Caco-2 (cell line): ENCODE results near the gene LDAF1. TPM values are rescaled to one million over a fixed set of nuclear protein-coding genes. Genes with fewer than 3 reads are reported as not detected.

ENCODE experiments used
- BruUV-seq: library from RNA; stranded (reverse); fragments of 400-500 nt; replicated peaks from 2 replicates; lab custom pipeline; 2021; lab: Mats Ljungman, UMichigan
- CTCF ChIA-PET: fragments of 300-600 bp; sonication (Branson Sonifier 250); formaldehyde crosslinking; loops from one replicate; lab custom pipeline; 2022; ENCODE audit warnings: antibody characterized with exemption; lab: Charles Lee
- POLR2A ChIA-PET: fragments of 300-600 bp; sonication (Branson Sonifier 250); formaldehyde crosslinking; loops from one replicate; lab custom pipeline; 2022; ENCODE audit warnings: antibody characterized with exemption; lab: Charles Lee
- DNase-seq, 2 experiments: peaks; one replicate each; pipeline versions ENCODE4 v3.0.0 to v3.0.0-alpha.2; 2020 to 2022
- H3K27me3 ChIP-seq: replicated peaks from 2 replicates; pipeline ENCODE4 v1.6.0; 2011; ENCODE audit warnings: low read length; ENCODE audit not compliant: control insufficient read depth, insufficient read depth
- H3K36me3 ChIP-seq: 2 replicates; pipeline ENCODE4 v1.5.1; 2011; ENCODE audit warnings: low read length; ENCODE audit not compliant: control insufficient read depth, insufficient read depth
- H3K4me1 ChIP-seq: fragments of 250-450 bp; sonication (Bioruptor Pico); 2 replicates; pipeline ENCODE4 v1.5.1; 2020; ENCODE audit warnings: mild to moderate bottlenecking
- H3K4me3 ChIP-seq: 2 replicates; pipeline ENCODE4 v1.5.1; 2011; ENCODE audit warnings: low read depth, mild to moderate bottlenecking, control low read depth, low read length
- H3K9me3 ChIP-seq: fragments of 250-450 bp; sonication (Bioruptor Pico); 2 replicates; pipeline ENCODE4 v1.5.1; 2020; ENCODE audit warnings: mild to moderate bottlenecking, moderate library complexity
- H3K27ac Mint-ChIP-seq: one replicate; pipeline ENCODE4 v1.8.0; 2022; ENCODE audit warnings: mixed read lengths; ENCODE audit not compliant: unreplicated experiment
- H3K27me3 Mint-ChIP-seq: one replicate; pipeline ENCODE4 v1.8.0; 2022; ENCODE audit warnings: mixed read lengths; ENCODE audit not compliant: insufficient read depth, unreplicated experiment
- H3K36me3 Mint-ChIP-seq: one replicate; pipeline ENCODE4 v1.8.0; 2022; ENCODE audit warnings: mild to moderate bottlenecking, mixed read lengths; ENCODE audit not compliant: insufficient read depth, unreplicated experiment
- H3K4me1 Mint-ChIP-seq: one replicate; pipeline ENCODE4 v1.8.0; 2022; ENCODE audit warnings: low read depth, mixed read lengths; ENCODE audit not compliant: unreplicated experiment
- H3K4me3 Mint-ChIP-seq: one replicate; pipeline ENCODE4 v1.8.0; 2022; ENCODE audit warnings: mild to moderate bottlenecking, moderate library complexity, mixed read lengths; ENCODE audit not compliant: unreplicated experiment
- H3K9me3 Mint-ChIP-seq: one replicate; pipeline ENCODE4 v1.8.0; 2022; ENCODE audit warnings: mixed read lengths; ENCODE audit not compliant: unreplicated experiment
- intact Hi-C: fragments of 100-400 bp; cut with micrococcal nuclease; formaldehyde crosslinking; loops from one replicate; pipeline ENCODE4 v1.10.0; 2022; ENCODE audit not compliant: unreplicated experiment
- total RNA-seq: library from RNA; stranded (reverse); gene quantifications from 2 replicates; pipeline ENCODE4 v1.2.3, GENCODE V29; 2022
- TF ChIP-seq, protein P1 (sequence below), 2 experiments: fragments of 200-600 bp in 1 of 2; IDR thresholded peaks; 1 replicate in 1 of 2; 2 replicates in 1 of 2; pipeline versions ENCODE4 v1.5.1 to v1.8.0; 2011 to 2022; ENCODE audit warnings: antibody characterized with exemption in 1 of 2, control low read depth in 1 of 2, inconsistent platforms in 1 of 2, low read depth in 1 of 2, low read length in 1 of 2, mild to moderate bottlenecking in 1 of 2, moderate library complexity in 1 of 2; ENCODE audit not compliant: insufficient read depth in 1 of 2, severe bottlenecking in 1 of 2, unreplicated experiment in 1 of 2

LDAF1 gene
- total RNA-seq, 1 experiment from 2014 or later = 16.7 TPM

DNA sequence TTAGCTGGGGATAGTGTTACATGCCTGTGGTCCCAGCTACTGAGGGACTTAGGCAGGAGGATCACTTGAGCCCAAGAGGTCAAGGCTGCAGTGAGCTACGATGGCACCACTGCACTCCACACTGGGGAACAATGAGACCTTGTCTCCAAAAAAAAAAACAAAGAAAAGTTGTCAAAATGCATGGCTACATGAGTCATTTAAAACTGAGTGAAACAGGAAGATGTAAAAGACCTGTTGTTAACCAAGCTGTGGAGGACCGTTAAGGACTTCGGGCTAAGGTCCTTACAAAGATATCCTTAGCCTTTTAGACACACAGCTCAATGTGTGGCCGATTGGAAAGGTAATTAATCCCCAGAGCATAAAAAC lies 27.8 kb downstream of the LDAF1 start:
- Histone ChIP-seq H3K4me1 (peaks cover 3% of the 10 kb centered on the region; the same call in 1 of the 2 replicates), H3K4me3 (no peak overlapping the region), H3K27me3 (no peaks in the 10 kb centered on the region), H3K36me3 (no peaks in the 10 kb centered on the region), H3K9me3 (no peaks in the 10 kb centered on the region)
- H3K27me3 Mint-ChIP-seq = no peaks in the 10 kb centered on the region
- POLR2A ChIA-PET = no interaction called here
- CTCF ChIA-PET = interaction anchor here (0.7 to 1.7 kb wide), 2 partner anchors 114 to 774 kb away, joined by 3 to 9 read pairs; no protein-coding TSS in a partner anchor
- DNase-seq = no peak
- no peaks in the 10 kb centered on the region for H3K4me1 Mint-ChIP-seq
- TF ChIP-seq, protein P1, sequence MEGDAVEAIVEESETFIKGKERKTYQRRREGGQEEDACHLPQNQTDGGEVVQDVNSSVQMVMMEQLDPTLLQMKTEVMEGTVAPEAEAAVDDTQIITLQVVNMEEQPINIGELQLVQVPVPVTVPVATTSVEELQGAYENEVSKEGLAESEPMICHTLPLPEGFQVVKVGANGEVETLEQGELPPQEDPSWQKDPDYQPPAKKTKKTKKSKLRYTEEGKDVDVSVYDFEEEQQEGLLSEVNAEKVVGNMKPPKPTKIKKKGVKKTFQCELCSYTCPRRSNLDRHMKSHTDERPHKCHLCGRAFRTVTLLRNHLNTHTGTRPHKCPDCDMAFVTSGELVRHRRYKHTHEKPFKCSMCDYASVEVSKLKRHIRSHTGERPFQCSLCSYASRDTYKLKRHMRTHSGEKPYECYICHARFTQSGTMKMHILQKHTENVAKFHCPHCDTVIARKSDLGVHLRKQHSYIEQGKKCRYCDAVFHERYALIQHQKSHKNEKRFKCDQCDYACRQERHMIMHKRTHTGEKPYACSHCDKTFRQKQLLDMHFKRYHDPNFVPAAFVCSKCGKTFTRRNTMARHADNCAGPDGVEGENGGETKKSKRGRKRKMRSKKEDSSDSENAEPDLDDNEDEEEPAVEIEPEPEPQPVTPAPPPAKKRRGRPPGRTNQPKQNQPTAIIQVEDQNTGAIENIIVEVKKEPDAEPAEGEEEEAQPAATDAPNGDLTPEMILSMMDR (IDR thresholded peaks at IDR 0.05; ENCODE audit: insufficient read depth in 1 of 2, low read depth in 1 of 2, low read length in 1 of 2, severe bottlenecking in 1 of 2, unreplicated experiment in 1 of 2) = no peak
- peaks cover 4% of the 10 kb centered on the region for H3K36me3 Mint-ChIP-seq
- intact Hi-C loops = no loop called here
- no peaks in the 10 kb centered on the region for H3K9me3 Mint-ChIP-seq
- no peak overlapping the region for H3K4me3 Mint-ChIP-seq
- no TSS peak for BruUV-seq
- no peak overlapping the region for H3K27ac Mint-ChIP-seq

DNA sequence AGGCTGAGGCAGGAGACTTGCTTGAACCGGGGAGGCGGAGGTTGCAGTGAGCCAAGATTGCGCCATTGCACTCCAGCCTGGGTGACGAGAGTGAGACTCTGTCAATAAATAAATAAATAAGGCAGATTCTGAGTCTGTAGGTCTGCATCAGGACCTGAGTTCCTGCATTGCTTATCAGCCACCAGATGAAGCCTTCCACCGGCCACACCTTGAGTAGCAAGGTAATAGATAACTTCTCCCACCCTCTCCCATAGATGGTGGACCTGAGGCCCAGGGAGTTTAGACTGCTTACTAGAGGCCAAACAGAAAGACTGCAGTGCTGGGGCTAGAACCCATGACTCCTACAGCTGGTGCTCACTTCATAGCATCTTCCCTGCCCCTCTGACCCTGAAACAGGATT lies 30.8 kb downstream of the LDAF1 start:
- Mint-ChIP-seq H3K9me3 (no peaks in the 10 kb centered on the region), H3K36me3 (no peaks in the 10 kb centered on the region), H3K4me3 (no peak overlapping the region), H3K4me1 (no peaks in the 10 kb centered on the region), H3K27ac (no peak overlapping the region), H3K27me3 (no peaks in the 10 kb centered on the region)
- POLR2A ChIA-PET = no interaction called here
- Histone ChIP-seq H3K4me3 (no peak overlapping the region), H3K4me1 (peaks cover 3% of the 10 kb centered on the region; the same call in 1 of the 2 replicates), H3K36me3 (no peaks in the 10 kb centered on the region), H3K27me3 (no peaks in the 10 kb centered on the region; the same call in 1 of the 2 replicates), H3K9me3 (no peaks in the 10 kb centered on the region)
- no peak for DNase-seq
- TF ChIP-seq, protein P1 (IDR thresholded peaks at IDR 0.05; ENCODE audit: insufficient read depth in 1 of 2, low read depth in 1 of 2, low read length in 1 of 2, severe bottlenecking in 1 of 2, unreplicated experiment in 1 of 2) = no peak
- no TSS peak for BruUV-seq
- intact Hi-C loops = loop anchor here (2.0 kb wide), 1 partner anchor 43 kb away; the partner anchor contains the start of gene ANKS4B
- CTCF ChIA-PET = interaction anchor here (0.6 to 2.4 kb wide), 8 partner anchors 10 to 394 kb away, joined by 3 to 60 read pairs (median 4); partner anchors contain the start of genes ANKS4B and CRYM

GRCh38 chr16:21190013-21190412 lies 31.5 kb downstream of the LDAF1 start:
- H3K9me3 Mint-ChIP-seq = no peaks in the 10 kb centered on the region
- intact Hi-C loops = no loop called here
- no peaks in the 10 kb centered on the region for H3K36me3 ChIP-seq
- no peak overlapping the region for H3K4me3 ChIP-seq
- H3K4me3 Mint-ChIP-seq = no peak overlapping the region
- no peak overlapping the region for H3K27ac Mint-ChIP-seq
- no peaks in the 10 kb centered on the region; the same call in 1 of the 2 replicates for H3K27me3 ChIP-seq
- TF ChIP-seq, protein P1 (IDR thresholded peaks at IDR 0.05; ENCODE audit: insufficient read depth in 1 of 2, low read depth in 1 of 2, low read length in 1 of 2, severe bottlenecking in 1 of 2, unreplicated experiment in 1 of 2) = no peak
- H3K9me3 ChIP-seq = no peaks in the 10 kb centered on the region
- no peak for DNase-seq
- no TSS peak for BruUV-seq
- ChIA-PET POLR2A (no interaction called here), CTCF (interaction anchor here (1.2 to 2.4 kb wide), 3 partner anchors 39 to 111 kb away, joined by 4 to 60 read pairs (median 5); partner anchors contain the start of gene CRYM)
- H3K27me3 Mint-ChIP-seq = no peaks in the 10 kb centered on the region
- H3K4me1 Mint-ChIP-seq = no peaks in the 10 kb centered on the region
- peaks cover 3% of the 10 kb centered on the region; the same call in 1 of the 2 replicates for H3K4me1 ChIP-seq
- H3K36me3 Mint-ChIP-seq = no peaks in the 10 kb centered on the region
